GM19025 (cell line): ENCODE measurements around the gene KLHDC8A.
A peak's percentile ranks its signal among the peaks of the same experiment; 100 is the strongest.
"Not testable (repeated sequence)": the region's sequence is repeated elsewhere in the genome, so short reads cannot be mapped to it uniquely, and the experiment has no call there.

Experiments used
- ATAC-seq: cut with Tn5 transposase; IDR thresholded peaks from one replicate; pipeline ENCODE4 v1.9.1; 2021; ENCODE audit warnings: mild to moderate bottlenecking, low read depth, moderate library complexity; ENCODE audit not compliant: unreplicated experiment

KLHDC8A gene

DNA sequence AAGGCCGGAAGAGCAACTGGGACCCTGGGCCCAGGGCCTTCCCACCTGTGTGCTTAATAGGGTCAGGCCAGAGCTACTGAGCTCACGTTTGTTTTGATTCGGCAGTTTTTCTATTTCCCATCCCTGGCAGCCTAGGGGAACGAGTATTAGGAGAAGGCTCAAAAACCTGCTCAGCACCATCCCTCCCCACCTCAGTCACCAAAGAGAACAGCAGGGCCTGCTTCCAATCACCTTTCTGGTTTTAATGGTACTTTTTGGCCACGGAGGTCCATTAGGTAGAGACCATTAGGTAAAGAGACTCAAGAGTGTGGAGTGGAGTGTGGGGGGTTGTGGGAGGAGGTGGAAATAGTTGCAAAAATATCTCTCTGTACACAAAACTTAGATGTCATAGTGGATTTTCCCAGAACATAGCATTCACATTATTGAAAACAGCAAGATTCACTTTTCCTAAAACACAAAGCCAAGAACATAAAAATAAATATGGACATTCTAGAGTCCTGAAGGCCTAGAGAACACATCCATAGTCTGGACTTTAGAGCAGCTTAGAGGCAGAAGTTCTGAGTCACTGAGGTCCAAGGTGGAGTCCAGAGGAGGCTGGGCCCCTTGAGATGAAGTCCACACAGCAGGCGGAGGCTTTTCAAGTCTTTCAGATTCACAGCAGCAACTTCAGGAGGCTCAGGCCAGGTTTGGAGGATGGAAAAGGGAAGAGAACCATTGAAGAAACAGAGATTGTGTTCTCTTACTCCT lies 54.7 kb downstream of the KLHDC8A start:
- ATAC-seq: no peak

DNA sequence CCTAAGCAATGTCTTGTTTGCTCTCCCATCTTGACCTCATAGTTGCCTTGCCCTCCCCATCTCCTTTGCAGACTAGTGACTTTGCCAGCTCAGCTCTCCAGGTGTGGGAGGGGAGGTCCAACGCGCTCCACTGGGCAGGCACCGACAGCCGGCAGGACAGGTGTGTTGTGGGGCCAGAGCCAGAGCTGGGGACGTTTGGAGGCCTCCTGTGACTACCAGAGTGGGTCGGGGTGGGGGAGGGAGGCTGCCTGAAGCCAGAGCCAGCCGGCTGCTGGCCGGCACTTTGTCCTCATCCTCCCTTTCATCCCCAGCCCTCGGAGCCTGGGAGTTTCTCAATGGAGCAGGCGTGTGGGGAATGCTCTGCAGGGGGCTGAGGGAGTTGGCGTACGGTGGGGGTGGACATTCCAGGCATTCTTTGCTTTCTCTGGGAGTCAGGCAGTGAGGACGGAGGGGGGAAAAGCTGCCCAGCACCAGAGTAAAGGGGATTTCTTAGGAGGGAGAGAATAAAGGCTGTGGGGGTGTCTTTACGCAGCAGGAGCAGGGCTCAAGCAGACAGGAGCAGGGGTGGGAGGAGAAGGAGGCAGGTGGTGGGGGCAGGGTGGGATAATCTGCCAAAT lies 55.4 kb downstream of the KLHDC8A start:
- no peak for ATAC-seq

- no peak for ATAC-seq
These were observed 56.6 kb downstream of the KLHDC8A start for GRCh38 chr1:205300149-205300548.

GRCh38 chr1:205298191-205298994 lies 58.3 kb downstream of the KLHDC8A start:
- ATAC-seq: no peak

DNA sequence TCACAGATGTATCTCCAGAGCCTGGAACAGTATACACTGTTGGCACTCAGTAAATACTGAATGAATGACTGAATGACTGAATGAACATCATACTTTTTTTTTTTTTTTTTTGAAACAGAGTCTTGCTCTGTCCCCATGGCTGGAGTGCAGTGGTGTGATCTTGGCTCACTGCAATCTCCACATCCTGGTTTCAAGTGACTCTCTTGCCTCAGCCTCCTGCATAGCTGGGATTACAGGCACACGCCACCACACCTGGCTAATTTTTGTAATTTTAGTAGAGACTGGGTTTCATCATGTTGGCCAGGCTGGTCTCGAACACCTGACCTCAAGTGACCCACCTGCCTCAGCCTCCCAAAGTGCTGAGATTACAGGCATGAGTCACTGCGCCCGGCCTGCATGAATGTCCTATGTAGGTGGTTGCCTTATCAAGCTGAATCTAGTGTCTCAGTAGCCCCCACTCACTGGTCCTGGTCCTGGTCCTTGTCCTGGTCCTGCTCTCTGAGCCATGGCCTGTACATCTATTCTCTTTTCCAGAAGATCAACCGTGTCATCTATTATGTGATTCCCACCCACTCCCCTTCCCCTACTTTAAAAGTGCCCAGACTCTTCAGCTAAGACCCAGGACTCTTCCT lies 59.1 kb downstream of the KLHDC8A start:
- not testable (repeated sequence) for ATAC-seq

GRCh38 chr1:205296154-205296553 lies 60.6 kb downstream of the KLHDC8A start:
- ATAC-seq: no peak

- ATAC-seq: no peak
These were observed 61.8 kb downstream of the KLHDC8A start for GRCh38 chr1:205294934-205295333.

- no peak for ATAC-seq
These were observed 62.4 kb downstream of the KLHDC8A start for GRCh38 chr1:205294175-205294917.

DNA sequence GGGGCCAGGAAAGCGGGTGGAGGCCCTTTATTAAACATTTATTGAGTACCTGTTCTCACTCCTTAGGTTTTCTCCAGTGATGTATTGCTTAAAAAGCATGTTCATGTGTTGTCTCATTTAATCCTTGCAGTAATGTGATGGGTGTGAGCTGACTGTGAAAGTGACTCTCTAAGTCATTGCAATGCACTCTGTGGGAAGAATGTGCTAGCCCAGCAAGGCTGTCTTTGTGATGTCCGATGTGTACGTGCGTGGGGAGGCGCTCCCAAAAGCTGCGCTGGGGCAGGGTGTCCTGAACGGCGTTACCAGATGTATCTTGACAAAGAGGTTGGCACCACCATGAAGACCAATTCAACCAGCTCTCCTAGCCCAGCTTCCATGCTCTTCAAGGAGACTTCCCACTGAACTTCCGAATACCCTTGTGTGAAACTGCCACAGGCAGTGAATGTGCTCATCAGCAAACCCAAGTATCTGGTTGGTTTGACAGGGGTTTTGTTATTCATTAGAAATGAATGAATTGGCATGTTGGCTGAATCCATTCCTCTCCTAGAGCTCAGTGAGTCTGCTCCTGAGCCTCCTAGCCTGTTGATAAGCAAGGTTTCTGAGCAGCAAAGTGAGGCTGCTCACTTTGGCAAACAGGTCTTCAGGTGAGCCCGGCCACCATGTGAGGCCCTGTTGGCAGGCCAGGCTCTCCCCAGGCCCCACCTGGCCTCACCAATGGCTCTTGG lies 63.2 kb downstream of the KLHDC8A start:
- ATAC-seq: no peak

DNA sequence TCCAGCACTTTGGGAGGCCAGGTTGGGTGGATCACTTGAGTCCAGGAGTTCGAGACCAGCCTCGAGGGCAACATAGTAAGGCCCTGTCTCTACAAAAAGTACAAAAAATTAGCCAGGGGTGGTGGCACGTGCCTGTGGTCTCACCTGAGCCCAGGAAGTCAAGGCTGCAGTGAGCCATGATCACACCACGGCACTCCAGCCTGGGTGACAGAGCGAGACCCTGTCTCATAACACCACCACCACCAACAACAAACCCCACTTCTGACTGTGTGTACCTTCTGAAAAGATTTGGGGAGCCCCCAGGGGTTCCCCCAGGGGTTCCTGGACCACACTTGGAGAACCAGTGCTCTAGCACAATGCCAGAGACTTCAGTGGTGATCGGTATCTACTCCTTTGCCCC lies 65.1 kb downstream of the KLHDC8A start:
- ATAC-seq: no peak

DNA sequence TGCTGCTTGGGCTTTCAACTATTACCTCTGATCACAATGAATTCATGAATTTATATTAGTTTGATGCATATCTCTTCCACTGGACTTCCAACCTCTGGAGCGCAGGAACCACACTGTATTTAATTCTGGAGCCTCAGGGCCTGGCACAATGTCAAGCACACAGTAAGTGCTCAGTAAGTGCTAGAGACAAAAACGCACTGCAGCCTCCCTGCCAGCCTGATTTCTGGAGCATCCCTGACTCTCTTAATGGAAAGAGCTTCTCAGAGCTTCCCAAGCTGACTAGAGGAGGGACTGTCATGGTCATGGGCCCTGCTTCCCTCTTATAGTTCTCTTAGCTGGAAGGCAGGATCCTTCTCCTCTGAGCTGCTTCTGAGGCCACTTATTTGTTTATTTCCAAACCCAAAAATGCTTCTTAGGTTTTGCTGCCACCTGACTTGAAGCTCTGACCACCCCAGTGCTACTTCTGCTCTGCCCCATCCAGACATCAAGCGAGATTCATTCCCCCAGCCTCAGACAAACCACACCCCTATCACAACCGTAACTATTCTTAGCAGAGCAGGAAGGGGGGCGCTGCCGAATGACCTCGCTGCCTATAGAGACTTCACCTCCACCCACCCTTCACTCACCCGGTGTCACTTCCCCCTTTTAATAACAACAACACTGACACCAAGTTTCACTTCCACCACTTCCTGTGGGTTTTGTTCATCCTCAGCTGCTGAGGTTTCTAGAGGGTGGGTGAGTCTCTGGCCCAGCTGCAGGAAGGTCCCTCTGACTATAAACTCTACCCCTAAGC lies 68.8 kb downstream of the KLHDC8A start:
- ATAC-seq: peak; percentile 79

DNA sequence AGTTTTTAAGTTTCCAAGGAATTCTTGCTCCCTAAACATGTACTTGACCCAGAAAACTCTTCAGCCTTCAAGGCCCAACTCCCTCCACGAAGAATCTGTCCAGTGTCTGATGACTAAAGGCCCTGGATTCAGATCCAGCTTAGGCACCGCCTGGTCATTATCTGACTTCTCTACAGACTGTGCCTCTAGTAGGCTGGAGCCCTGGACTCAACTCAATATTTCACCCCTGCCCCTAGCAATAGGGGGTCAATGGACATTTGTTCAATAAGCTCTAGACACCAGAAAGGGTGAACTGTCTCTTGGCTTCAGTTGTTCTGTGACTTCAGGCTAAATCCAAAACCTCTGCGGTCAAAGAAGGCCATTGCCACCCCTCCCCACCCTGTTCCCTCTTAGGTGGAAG lies 69.6 kb downstream of the KLHDC8A start:
- ATAC-seq: no peak

DNA sequence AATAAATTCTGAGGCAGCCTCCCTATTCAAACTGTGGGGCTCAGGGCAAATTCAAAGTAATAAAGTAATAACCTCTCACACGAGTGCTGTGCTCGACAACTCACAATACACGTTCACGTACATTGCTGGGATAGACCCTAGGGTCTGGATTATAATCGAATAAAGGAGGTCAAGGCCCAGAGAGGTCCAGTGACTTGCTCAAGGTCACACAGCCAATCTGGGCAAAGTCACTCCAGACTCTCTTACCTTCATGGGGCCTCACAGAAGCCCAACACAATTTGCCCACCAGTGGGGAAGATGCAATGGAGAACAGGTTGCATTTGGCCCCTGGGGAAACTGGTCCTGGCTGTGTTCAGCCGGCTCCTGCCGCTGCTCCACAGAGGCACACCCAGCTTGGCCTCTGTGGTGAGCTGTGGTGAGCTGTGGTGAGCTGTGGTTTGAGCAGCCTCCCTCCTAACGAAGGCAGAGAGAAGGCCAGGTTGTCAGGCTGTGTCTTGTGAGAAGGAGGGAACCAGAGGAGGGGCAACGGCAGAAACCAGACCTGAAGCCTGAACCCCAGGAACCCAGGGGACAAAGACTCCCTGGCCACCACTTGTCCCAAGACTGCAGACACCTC lies 70.3 kb downstream of the KLHDC8A start:
- no peak for ATAC-seq
